ENCODE results near the gene CNTN1.

Gene CNTN1

GRCh38 chr12:40784102-40784501, 91.9 kb downstream of the CNTN1 start:
- no peak overlapping the region for H3K4me3 ChIP-seq (ENCODE audit: low read depth, low read length)
- no peak for TF ChIP-seq CTCF (IDR thresholded peaks at IDR 0.05; ENCODE audit: control insufficient read depth, extremely low read depth, insufficient read depth)
- DNase-seq (ENCODE audit: low read depth), result no peak

GRCh38 chr12:40788276-40788675, 96.0 kb downstream of the CNTN1 start:
- no peak overlapping the region for H3K4me3 ChIP-seq (ENCODE audit: low read depth, low read length)
- DNase-seq (ENCODE audit: low read depth), result no peak
- no peak for TF ChIP-seq CTCF (IDR thresholded peaks at IDR 0.05; ENCODE audit: control insufficient read depth, extremely low read depth, insufficient read depth)

- no peak overlapping the region for H3K4me3 ChIP-seq (ENCODE audit: low read depth, low read length)
- no peak for DNase-seq (ENCODE audit: low read depth)
Measured at GRCh38 chr12:40792792-40793386, 100.7 kb downstream of the CNTN1 start.

GRCh38 chr12:40793471-40793870, 101.2 kb downstream of the CNTN1 start:
- TF ChIP-seq CTCF (IDR thresholded peaks at IDR 0.05; ENCODE audit: control insufficient read depth, extremely low read depth, insufficient read depth), result no peak
- H3K4me3 ChIP-seq (ENCODE audit: low read depth, low read length), result no peak overlapping the region
- no peak for DNase-seq (ENCODE audit: low read depth)

More at GRCh38 chr12:40792792-40793386, 100.7 kb downstream of the CNTN1 start:
- TF ChIP-seq CTCF (IDR thresholded peaks at IDR 0.05; ENCODE audit: control insufficient read depth, extremely low read depth, insufficient read depth), result no peak

GRCh38 chr12:40794087-40794486, 101.8 kb downstream of the CNTN1 start:
- H3K4me3 ChIP-seq (ENCODE audit: low read depth, low read length), result no peak overlapping the region
- no peak for DNase-seq (ENCODE audit: low read depth)
- no peak for TF ChIP-seq CTCF (IDR thresholded peaks at IDR 0.05; ENCODE audit: control insufficient read depth, extremely low read depth, insufficient read depth)

- DNase-seq (ENCODE audit: low read depth), result no peak
- TF ChIP-seq CTCF (IDR thresholded peaks at IDR 0.05; ENCODE audit: control insufficient read depth, extremely low read depth, insufficient read depth), result no peak
- no peak overlapping the region for H3K4me3 ChIP-seq (ENCODE audit: low read depth, low read length)
Measured at GRCh38 chr12:40801082-40801481, 108.8 kb downstream of the CNTN1 start.

- TF ChIP-seq CTCF (IDR thresholded peaks at IDR 0.05; ENCODE audit: control insufficient read depth, extremely low read depth, insufficient read depth), result no peak
Measured at GRCh38 chr12:40801861-40802260, 109.6 kb downstream of the CNTN1 start.

More at GRCh38 chr12:40801861-40802260, 109.6 kb downstream of the CNTN1 start:
- no peak overlapping the region for H3K4me3 ChIP-seq (ENCODE audit: low read depth, low read length)
- DNase-seq (ENCODE audit: low read depth), result no peak
